Measurements from ENCODE around the gene TSHZ2. TPM values are rescaled to one million over a fixed set of nuclear protein-coding genes. Genes with fewer than 3 reads are reported as not detected.
A peak's percentile ranks its signal among the peaks of the same experiment; 100 is the strongest.
"Not testable (repeated sequence)": the region's sequence is repeated elsewhere in the genome, so short reads cannot be mapped to it uniquely, and the experiment has no call there.

The TSHZ2 gene
- total and polyA plus RNA-seq, 12 donors: 1.5 to 6.2 (median 4.5) TPM

DNA sequence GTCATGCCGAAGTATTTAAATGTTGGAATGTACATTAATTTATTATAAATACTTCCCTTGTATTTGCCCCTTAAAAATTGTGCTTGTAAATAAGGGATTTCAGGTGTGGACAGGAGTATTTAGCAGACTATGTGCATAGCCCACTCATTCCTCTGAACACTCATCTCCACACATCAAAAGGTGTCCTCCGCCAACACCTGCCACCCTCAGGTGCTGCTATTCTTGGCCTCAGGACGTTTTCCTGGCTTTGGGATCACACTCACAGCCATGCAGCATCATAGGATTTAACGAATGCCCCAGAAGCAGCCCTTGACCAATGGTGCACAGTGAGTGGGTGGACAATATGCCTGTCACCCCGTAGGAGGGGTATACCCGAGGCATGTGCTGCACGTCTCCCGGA lies 390.6 kb downstream of the TSHZ2 start:
- WGBS, 2 donors: 86 to 88% methylated on average over 8 of the region's 8 CpGs
- H3K36me3 ChIP-seq: no peaks in the 10 kb centered on the region
- no peak overlapping the region for H3K27ac ChIP-seq
- ATAC-seq (no peak), DNase-seq (no peak)
- no peaks in the 10 kb centered on the region for H3K9me3 ChIP-seq
- H3K4me3 ChIP-seq: no peak overlapping the region
- H3K27me3 ChIP-seq: no peaks in the 10 kb centered on the region
- intact Hi-C loops (cut with DNase I): no loop called here
- TF ChIP-seq, protein P1, sequence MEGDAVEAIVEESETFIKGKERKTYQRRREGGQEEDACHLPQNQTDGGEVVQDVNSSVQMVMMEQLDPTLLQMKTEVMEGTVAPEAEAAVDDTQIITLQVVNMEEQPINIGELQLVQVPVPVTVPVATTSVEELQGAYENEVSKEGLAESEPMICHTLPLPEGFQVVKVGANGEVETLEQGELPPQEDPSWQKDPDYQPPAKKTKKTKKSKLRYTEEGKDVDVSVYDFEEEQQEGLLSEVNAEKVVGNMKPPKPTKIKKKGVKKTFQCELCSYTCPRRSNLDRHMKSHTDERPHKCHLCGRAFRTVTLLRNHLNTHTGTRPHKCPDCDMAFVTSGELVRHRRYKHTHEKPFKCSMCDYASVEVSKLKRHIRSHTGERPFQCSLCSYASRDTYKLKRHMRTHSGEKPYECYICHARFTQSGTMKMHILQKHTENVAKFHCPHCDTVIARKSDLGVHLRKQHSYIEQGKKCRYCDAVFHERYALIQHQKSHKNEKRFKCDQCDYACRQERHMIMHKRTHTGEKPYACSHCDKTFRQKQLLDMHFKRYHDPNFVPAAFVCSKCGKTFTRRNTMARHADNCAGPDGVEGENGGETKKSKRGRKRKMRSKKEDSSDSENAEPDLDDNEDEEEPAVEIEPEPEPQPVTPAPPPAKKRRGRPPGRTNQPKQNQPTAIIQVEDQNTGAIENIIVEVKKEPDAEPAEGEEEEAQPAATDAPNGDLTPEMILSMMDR (IDR thresholded peaks at IDR 0.05): no peak
- peaks cover 0 to 13% (median 0%) of the 10 kb centered on the region in 9 donors for H3K4me1 ChIP-seq

DNA sequence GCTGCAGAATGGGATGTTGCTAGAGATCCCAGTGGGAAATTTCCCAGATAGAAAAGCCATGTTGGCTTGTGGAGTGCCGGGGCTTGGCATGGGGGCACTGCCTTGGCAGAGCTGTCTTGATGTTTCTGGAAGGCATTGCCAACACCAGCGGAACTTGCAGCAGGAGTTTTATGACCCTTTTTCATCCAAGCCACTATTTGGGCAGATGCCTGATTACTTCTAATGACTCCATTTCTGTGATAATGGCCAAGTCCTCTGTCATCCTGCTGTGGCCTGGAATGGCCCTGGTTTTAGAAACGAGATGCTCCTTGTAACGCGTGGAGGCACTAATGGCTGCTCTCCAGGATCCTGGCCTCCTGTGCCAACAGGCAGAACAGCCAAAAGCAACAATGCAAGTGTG lies 392.5 kb downstream of the TSHZ2 start:
- TF ChIP-seq, protein P1 (IDR thresholded peaks at IDR 0.05): no peak
- Histone ChIP-seq H3K4me1 (peaks cover 0 to 13% (median 0%) of the 10 kb centered on the region in 9 donors), H3K4me3 (no peak overlapping the region), H3K9me3 (no peaks in the 10 kb centered on the region), H3K27me3 (no peaks in the 10 kb centered on the region), H3K36me3 (no peaks in the 10 kb centered on the region), H3K27ac (no peak overlapping the region)
- intact Hi-C loops (cut with DNase I): no loop called here
- ATAC-seq (no peak), DNase-seq (no peak)
- 73 to 88% methylated on average over 5 of the region's 5 CpGs for WGBS, 2 donors

- no peaks in the 10 kb centered on the region for H3K27me3 ChIP-seq
- no peaks in the 10 kb centered on the region for H3K36me3 ChIP-seq
- WGBS, 2 donors: 60 to 72% methylated on average over 1 of the region's 1 CpG
- no peak for ATAC-seq
- intact Hi-C loops (cut with DNase I): no loop called here
- no peak overlapping the region for H3K27ac ChIP-seq
- no peak for DNase-seq
- no peak overlapping the region for H3K4me3 ChIP-seq
- peaks cover 0 to 13% (median 0%) of the 10 kb centered on the region in 9 donors for H3K4me1 ChIP-seq
- no peaks in the 10 kb centered on the region for H3K9me3 ChIP-seq
- TF ChIP-seq, protein P1 (IDR thresholded peaks at IDR 0.05): no peak
Measured at GRCh38 chr20:53365076-53365475, 392.9 kb downstream of the TSHZ2 start.

- ATAC-seq: peak in 2 of 8 donors; percentile 24 to 46
Measured at GRCh38 chr20:53365539-53366075, 393.4 kb downstream of the TSHZ2 start.

GRCh38 chr20:53366928-53367327 lies 394.8 kb downstream of the TSHZ2 start:
- H3K9me3 ChIP-seq; H3K27me3 ChIP-seq; H3K36me3 ChIP-seq; H3K4me3 ChIP-seq; intact Hi-C loops (cut with DNase I); H3K27ac ChIP-seq; ATAC-seq; DNase-seq: not testable (repeated sequence)
- 95 to 97% methylated on average over 8 of the region's 8 CpGs for WGBS, 2 donors
- peaks cover 0 to 13% (median 0%) of the 10 kb centered on the region in 9 donors for H3K4me1 ChIP-seq

More at GRCh38 chr20:53365539-53366075, 393.4 kb downstream of the TSHZ2 start:
- peak overlapping the region in 1 of 10 donors; percentile 3 for H3K27ac ChIP-seq
- no peak overlapping the region for H3K4me3 ChIP-seq
- no peaks in the 10 kb centered on the region for H3K9me3 ChIP-seq
- H3K4me1 ChIP-seq: peaks cover 0 to 13% (median 0%) of the 10 kb centered on the region in 9 donors
- H3K36me3 ChIP-seq: no peaks in the 10 kb centered on the region
- H3K27me3 ChIP-seq: no peaks in the 10 kb centered on the region
- 93 to 94% methylated on average over 2 of the region's 2 CpGs for WGBS, 2 donors
- TF ChIP-seq, protein P1 (IDR thresholded peaks at IDR 0.05): no peak
- intact Hi-C loops (cut with DNase I): no loop called here
- DNase-seq: no peak

All from heart right ventricle (tissue), 16 donors.